Activated T-helper 1 cell treated with Interleukin-2 at 50 U/mL for 16 hours (primary cell): Measurements from ENCODE around the gene PARVA.

ENCODE experiments used
- DNase-seq: peaks from one replicate; pipeline ENCODE4 v3.0.0-alpha.2; 2020; ENCODE audit warnings: low read depth

The PARVA gene

GRCh38 chr11:12459865-12460444 is 82.6 kb downstream of the PARVA start:
- DNase-seq = no peak

GRCh38 chr11:12460466-12460865 is 83.1 kb downstream of the PARVA start:
- no peak for DNase-seq

- no peak for DNase-seq
Observed at GRCh38 chr11:12461516-12461915, 84.1 kb downstream of the PARVA start.

- DNase-seq = no peak
Observed at GRCh38 chr11:12464303-12464702, 86.9 kb downstream of the PARVA start.

GRCh38 chr11:12465332-12465731 is 88.0 kb downstream of the PARVA start:
- no peak for DNase-seq

GRCh38 chr11:12467610-12468009 is 90.2 kb downstream of the PARVA start:
- DNase-seq = no peak

- DNase-seq = no peak
Observed at GRCh38 chr11:12469451-12469850, 92.1 kb downstream of the PARVA start.

GRCh38 chr11:12470236-12470635 is 92.9 kb downstream of the PARVA start:
- DNase-seq = no peak

GRCh38 chr11:12472401-12473005 is 95.1 kb downstream of the PARVA start:
- no peak for DNase-seq

- DNase-seq = no peak
Observed at GRCh38 chr11:12473381-12473780, 96.0 kb downstream of the PARVA start.

- DNase-seq = no peak
Observed at GRCh38 chr11:12474871-12475270, 97.5 kb downstream of the PARVA start.

- DNase-seq = no peak
Observed at GRCh38 chr11:12478743-12479142, 101.4 kb downstream of the PARVA start.

GRCh38 chr11:12480401-12480800 is 103.0 kb downstream of the PARVA start:
- no peak for DNase-seq

- DNase-seq = no peak
Observed at GRCh38 chr11:12482839-12483238, 105.5 kb downstream of the PARVA start.

GRCh38 chr11:12483604-12484003 is 106.2 kb downstream of the PARVA start:
- no peak for DNase-seq

GRCh38 chr11:12485328-12485727 is 108.0 kb downstream of the PARVA start:
- DNase-seq = no peak

- DNase-seq = no peak
Observed at GRCh38 chr11:12489246-12489772, 111.9 kb downstream of the PARVA start.

- DNase-seq = no peak
Observed at GRCh38 chr11:12494699-12495098, 117.3 kb downstream of the PARVA start.

GRCh38 chr11:12496181-12497025 is 119.0 kb downstream of the PARVA start:
- no peak for DNase-seq

- no peak for DNase-seq
Observed at GRCh38 chr11:12497431-12497830, 120.1 kb downstream of the PARVA start.

- DNase-seq = no peak
Observed at GRCh38 chr11:12499071-12499470, 121.7 kb downstream of the PARVA start.

GRCh38 chr11:12502046-12502445 is 124.7 kb downstream of the PARVA start:
- DNase-seq = no peak

- DNase-seq = no peak
Observed at GRCh38 chr11:12503039-12503484, 125.7 kb downstream of the PARVA start.
